Measurements from ENCODE around the gene GRIK4.

The GRIK4 gene

DNA sequence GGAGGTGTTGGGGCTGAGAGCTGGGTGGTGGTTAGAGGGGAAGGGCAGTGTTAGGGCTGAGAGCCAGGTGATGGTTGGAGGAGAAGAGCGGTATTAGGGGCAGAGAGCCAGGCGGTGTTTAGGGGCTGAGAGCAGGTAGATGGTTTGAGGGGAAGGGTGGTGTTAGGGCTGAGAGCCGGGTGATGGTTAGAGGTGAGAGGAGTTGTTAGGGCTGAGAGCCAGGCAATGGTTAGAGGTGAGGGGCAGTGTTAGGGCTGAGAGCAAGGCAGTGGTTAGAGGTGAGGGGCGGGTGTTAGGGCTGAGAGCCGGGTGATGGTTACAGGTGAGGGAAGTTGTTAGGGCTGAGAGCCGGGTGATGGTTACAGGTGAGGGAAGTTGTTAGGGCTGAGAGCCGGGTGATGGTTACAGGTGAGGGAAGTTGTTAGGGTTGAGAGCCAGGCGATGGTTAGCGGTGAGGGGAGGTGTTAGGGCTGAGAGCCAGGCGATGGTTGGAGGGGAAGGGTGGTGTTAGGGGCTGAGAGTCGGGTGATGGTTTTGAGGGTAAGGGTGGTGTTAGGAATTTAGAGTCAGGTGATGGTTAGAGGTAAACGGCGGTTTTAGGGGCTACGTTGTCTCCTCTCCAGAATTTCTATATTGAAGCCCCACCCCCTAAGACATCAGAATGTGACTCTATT lies 282.4 kb downstream of the GRIK4 start:
- DNase-seq, result no peak

DNA sequence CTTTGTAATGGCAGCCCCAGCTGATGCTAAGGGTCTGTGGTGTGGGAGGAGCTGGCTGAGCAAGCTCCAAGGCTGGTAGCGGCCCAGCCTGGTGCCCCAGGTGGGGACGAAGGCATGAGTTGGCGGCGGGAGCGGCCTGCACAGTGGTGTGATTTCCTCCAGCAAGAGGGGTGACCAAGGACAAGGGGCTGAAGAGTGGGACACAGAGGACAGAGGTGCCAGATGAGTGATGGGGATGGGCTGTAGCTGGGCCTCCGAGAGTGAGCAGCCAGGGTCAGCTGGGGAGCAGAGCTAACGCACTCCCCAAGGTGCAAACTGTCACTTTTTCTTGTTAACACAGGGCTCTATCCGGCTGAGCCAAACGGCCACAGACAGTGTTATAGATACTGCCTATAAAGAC lies 283.2 kb downstream of the GRIK4 start:
- no peak for DNase-seq

DNA sequence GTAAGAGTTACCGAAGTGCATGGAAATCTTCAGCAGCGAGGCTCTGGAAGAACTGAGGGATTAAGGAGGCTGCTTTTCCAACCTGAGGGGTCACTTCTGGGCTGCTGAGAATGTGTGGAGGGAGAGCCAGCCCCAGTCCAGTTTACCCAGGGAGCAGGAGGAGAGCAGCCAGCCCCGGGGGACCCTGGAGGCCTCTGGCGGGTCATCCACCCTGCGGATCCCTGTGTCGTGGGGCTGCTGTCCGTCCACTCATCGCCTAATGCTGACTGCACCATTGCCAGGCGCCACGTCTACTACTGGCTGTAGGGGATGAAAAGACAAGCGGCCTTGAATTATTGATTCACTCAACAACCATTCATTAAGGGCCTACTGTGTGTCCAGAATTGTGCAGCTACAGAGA lies 283.6 kb downstream of the GRIK4 start:
- DNase-seq, result no peak

DNA sequence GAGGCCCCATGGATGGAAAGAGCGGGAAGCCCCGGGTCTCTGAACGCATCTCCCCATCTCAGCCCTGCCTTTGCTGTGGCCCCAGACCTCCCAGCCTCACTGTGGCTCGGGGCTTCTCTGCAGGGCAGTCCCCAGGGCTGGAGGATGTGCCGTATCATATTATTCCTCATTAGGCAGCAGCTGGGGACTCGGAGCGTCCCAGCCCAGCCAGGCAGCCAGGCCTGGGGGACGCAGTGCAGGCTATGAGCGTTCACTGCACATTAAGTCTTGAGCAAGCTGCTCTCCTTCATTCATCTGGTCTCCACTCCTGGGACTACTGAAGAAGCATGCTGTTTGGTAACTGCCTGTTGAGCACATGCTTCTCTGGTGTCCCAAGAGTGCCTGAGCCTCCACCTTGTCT lies 285.6 kb downstream of the GRIK4 start:
- DNase-seq, result no peak

DNA sequence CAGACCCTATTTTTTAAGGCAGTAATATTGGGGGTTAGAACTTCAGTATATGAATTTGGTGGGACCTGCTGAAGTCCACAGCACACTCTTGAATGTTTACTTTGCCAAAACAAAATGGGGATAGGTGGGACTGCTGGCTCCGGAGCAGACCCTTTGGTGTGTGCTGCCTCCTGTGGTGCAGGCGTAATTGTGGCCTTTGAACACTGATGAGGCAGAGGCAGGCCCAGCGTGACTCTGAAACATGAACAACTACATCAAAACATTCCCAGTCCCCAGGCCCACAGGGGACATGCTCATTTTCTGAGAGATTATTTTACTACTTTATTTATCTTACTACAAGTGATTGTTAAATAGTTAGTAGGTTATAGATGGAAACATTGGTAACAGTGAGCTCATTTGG lies 287.3 kb downstream of the GRIK4 start:
- DNase-seq, result no peak

DNA sequence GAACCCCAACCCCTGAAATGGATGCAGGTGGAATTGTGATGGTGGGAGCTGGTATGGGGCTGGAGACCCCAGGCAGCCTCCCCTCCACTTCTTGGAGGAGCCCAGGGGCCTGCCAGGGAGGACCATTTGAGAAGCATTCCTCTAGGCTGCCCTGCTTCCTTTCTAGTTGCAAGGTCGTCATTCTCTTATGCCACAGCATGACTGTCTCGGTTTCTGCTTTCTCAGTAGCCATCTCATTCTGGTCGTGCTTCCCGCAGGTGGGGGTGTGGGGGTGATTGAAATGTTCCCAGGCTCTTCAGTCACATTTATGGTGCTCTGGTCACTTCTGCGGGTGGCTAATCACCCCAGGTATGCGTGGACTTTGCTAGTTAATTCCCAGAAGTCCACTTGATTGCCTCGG lies 288.7 kb downstream of the GRIK4 start:
- no peak for DNase-seq

DNA sequence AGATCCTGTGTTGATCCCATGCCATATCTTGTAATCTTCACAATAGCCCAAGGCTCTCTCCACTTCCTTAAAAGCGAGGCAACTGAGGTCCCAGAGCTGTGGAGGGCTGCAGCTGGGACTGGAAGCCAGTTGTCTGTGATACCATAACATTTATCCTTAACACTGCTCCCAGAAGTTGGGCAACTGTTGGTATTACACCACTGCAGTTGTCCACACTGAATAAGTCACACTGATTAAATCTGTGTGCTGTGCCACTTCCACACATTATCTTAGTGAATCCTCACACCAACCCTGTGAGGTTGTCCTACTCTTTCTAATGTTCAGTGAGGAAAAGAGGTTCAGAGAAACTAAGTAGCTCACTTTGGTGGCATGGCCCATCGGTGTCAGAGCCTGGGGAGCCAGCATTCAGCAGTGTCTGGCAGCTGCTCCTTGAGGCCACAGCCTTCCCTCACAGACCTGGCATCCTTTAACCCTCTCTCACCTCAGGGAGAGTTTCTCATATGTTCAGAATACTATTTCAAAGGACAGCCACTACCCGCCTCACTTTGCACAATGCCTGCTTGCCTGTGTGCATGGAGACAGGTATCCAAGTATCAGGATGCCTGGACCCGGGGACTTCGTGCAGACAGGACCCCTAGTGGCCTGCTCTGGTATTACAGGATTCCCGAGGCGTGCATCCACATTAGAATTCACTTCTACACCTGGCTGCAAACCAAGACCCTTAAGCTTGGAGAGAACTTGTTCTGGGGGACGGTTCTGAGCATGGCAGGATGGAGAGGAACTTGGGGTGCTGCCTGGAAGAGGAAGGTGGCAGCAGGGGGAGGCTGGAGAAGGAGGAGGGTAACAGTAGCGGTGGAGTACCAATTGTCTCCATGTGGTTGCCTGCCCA lies 290.5 kb downstream of the GRIK4 start:
- peak; percentile 63 for DNase-seq

DNA sequence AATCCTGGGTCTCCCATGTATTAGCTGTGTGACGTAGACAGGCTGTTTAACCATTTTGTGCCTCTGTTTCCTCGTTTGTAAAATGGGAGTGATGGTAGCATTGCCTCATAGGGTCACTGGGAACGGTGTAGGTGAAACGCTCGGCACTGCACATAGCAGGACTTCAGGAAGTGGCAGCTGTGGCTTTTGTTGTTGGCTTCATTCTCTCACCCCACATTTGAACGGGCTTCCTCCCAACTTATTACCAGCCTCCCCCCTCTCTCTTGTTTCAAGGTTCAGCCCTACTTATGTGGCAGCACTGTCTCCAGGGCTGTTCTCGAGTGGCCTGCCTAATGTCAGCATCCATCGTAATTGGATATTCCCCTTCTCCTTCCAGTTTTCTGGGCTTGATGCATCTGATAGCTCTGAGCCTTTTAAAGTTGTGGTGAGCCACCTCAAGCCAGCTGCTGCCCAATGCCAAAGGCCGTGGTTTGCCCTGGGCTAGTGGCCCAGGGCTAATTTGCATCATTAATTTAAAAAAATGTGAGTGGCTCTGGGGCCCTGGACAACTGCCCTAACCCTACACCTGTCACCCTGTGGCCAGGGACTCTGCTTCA lies 294.5 kb downstream of the GRIK4 start:
- DNase-seq, result no peak

DNA sequence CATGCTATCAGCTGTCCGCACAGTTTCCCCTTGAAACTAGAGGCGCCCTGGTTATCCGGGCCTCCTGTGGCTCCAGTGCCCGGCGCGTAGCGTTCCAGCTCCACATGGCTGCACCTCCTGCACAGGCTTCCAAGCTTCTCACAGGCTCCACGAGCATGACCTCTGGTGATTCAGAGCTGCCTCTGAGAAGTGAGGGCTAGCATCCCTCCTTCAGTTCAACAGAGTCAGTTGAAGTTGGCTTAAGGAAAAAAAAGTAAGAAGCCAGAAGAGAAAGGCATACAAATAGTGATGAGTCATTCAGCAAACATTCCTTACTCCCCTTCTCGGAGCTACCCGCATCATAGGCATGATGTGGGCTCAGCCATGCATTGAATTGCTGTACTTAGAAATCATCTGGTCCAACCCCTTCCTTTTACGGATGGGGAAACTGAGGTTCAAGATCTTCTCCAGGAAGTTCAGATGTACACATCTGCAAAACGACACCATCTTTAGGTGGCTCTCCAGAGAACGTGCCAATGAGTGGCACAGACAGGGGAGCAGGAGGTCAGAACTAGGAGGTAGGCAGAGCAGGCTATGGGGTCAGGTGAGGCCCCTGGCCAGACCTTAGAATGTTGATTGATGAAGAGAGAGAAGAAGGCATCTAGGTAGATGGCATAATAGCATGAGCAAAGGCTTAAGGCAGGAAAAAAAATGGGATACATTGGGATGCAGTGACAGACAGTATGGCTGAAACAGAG lies 296.0 kb downstream of the GRIK4 start:
- DNase-seq, result no peak

DNA sequence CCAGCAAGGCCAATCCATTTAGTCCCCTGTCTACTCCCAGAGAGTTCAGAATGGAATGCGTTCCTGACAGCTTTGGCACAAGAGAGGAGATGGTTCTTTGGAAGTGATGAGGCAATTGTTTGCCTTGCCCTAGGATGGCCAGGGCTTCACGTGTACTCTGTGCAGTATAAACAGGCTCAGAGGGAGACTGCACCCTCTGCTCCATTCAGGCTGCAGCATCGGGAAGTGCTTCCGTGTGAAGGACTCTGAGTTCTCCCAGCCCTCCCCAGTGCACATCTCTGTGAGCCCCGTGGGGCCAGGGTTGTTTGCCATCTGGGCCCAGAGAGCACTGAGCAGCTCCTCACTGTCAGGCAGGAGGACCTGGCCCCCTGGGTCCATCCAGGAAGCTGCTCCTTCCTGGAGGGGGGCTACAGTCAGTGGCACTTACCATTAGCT lies 297.1 kb downstream of the GRIK4 start:
- DNase-seq, result no peak

DNA sequence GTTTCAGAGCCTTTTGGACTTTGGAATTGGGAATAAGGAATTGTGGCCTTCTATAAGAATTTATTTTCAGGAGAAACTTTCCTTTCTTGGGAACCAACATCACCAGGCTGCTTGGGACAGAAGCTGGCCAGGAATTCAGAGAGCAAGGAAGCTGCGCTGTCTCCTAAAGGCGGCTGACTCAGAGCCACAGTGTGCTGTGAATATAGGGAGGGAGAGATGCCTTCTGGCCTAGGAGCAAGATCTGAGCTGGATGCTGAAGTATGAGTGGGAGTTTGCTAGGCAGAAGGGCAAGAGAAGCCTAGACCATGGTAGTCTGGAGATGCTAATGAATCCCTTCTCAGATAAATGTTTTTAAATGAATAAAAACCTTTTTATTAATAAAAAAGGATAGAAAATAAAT lies 298.7 kb downstream of the GRIK4 start:
- no peak for DNase-seq

DNA sequence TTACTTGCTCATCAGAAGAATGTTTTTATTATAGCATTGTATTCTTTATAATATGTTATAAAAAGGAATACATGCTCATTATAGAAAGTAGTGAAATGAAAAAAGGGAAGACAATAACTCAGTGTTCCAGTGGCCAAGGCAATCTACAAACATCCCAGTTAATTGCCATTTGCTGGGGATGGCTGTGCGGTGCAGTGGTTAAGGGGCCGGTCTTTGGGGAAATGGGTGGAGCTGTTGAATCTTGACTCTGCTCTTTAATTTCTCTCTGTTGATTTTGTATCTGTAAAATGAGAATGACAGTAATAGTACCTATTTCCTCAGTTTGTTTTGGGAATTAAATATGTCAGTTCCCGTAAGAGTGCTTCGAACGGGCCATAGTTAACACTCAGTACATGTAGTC lies 299.7 kb downstream of the GRIK4 start:
- no peak for DNase-seq

DNA sequence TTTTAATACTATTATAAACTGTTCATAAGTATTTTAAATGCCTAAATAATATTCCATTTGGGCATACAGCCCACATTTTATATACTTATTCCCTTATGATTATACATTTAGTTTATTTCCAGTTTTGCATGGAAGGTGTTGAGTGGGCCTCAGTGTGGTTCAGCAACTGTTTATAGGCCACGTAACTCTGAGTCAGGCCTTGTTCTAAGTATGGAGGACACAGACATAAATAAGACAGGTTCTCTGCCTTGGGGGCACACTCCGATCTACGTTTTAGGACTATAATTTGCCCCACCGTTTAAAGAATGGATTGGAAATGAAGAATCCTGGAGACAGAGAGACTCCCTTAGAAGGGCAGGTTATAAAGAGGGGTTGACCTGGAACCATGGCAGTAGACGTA lies 300.2 kb downstream of the GRIK4 start:
- no peak for DNase-seq

DNA sequence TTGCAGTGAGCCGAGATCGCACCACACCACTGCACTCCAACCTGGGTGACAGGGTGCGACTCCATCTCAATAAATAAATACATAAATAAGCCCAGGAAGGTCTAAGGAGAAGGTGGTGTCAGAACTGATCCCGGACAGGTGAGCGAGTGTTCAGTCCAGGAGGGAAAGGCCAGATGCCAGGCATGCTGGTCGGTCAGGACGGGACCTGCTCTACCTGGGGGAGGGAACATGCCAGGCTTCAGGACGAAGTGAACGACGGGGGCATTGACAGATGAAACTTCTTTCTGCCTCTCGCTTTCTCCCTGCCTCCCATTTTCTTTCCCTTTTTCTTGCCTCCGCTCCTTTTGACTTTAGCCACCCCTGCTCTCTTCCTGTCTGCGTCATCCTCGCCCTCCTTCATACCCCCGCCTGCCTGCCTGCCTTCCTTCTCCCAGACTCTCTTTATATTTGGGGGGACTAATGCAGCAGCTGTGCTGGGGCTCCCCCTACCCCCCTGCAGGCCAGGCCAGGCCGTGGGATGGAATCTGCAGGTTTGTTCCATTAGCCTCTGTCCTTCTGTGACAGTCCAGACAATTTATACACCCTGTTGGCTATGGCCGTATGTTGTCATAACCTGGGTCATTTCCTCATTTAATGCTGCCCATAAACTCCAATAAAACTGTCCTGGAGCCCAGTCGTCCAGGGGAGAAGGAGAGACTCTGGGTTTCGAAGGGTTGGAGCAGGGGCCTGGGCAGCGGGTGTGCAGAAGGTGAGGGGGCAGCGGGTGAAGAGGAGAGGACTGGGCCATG lies 303.2 kb downstream of the GRIK4 start:
- DNase-seq, result no peak

DNA sequence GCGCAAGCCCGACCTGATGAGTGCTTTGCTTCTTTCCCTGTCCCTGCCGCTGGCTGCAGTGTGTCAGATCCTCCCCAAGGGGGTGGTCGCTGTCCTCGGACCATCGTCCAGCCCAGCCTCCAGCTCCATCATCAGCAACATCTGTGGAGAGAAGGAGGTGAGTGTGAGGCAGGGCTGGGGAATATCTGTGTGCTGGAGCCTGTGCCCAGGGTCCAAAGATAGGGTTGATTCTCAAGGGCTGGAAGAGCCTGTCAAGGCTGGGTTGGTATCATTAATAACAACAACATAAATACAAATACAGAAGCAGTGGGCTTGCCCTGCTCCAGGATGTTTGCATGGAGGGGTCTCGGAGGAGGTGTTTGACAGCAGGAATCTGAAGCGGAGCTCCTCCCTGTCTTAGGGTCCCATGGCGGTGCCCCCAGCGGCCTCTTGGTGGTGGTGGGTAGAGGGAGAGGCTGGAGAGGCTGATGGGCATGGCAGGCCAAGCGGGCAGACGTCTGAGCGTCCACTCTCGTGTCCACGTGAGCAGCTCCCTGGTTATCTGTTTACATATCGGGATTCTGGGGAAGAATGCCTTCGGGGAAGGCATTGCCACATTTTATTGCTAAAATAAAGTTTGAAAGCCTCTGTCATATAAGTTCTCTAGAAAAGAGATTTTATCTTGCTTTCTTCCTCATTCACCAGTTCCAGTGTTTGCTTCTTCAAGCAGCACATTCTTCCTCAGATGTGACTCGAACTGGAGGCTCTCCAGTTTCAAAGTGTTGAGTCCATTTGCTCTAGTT lies 304.0 kb downstream of the GRIK4 start:
- DNase-seq, result no peak

DNA sequence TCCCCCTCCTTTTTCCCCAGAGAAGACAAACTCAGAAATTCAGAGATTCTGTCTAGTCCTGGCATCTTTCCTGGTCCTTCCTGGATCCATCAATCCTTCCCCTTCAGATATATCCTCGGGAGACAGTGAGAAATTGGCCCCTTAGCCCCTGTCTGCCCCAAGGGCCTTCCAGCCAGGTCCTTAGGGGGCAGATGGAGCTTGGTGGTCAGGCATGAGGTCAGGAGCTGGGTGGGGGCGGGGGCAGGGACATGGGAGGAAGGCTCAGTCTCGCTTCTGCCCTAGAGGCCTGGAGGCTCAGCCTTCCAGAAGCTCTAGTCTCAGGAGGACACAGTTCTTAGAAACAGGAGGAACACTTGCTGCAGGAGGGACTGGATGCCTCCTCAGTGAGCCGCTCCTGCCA lies 304.6 kb downstream of the GRIK4 start:
- DNase-seq, result no peak

DNA sequence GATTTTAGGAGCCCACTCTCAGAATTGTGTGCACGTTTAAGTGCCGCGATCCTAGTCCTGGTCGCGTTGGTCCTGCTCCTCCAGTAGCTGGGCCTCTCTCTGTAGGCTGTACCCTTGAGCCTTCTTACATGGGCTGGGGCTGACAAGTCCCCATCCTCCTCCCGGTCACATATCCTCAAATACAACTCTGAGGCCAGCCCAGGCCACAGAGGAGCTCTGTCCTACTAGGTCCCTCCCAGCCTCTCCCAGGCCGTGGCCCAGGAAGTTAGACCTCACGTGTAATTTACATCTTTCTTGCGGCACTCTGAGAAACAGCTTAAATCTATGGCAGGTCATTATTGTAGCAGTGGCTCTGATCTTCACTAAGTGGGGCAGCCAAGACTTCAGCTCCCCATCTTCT lies 305.2 kb downstream of the GRIK4 start:
- no peak for DNase-seq

DNA sequence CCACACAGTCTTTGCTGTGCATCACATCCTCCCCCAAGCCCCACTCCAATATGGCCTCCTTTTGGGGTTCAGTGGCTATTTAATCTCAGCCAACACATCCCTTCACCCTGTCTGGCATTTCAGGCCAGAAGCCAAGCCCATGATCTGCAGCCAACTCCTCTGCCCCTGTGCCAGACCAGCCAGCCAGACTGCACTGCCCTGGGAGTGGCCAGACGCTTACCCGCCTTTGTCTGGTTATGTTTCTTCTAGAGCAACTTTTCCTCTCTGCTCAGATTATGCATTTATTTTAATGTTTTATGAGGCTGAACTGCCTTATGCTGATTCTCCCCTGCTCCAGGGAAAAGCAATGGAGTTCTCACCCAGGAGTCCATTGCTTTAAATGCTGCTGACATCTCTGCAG lies 305.6 kb downstream of the GRIK4 start:
- no peak for DNase-seq

DNA sequence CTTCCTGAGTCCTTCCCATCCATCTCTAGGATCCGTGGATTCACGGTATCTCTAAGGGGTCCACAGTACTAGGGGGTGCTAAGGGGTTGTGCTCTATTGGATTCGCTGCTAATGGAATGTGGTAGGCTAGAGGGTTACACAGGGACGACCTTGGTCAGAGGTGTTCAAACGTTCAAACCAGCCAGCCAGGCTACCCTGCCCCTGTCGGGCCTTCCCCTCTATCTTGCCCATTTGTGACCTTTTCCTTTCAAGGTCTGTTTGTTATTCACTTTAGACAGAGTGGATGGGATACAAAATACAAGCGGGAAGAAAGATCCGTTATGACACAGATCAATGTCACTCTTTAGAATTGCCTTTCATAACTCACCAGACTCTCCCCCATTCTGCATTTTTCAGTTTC lies 306.5 kb downstream of the GRIK4 start:
- no peak for DNase-seq

DNA sequence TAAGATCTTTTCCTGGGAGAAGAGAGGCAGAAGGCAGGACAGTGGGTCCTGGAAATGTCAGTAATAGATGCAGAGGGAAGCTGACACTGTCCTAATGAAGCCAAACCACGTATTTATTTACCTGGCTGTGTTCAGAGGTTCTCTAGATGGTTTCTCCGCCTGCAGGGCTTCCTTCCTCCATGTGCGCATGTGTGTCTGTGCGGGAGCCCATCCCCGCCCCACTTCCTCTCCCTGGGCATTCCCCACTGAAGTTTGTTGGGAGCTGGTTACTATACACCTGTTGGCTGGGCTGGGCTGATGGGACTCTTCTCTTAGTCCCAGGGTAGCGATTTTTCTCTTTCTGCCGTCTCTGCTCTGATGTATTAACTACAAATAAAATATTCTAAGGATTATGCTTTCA lies 307.5 kb downstream of the GRIK4 start:
- no peak for DNase-seq

DNA sequence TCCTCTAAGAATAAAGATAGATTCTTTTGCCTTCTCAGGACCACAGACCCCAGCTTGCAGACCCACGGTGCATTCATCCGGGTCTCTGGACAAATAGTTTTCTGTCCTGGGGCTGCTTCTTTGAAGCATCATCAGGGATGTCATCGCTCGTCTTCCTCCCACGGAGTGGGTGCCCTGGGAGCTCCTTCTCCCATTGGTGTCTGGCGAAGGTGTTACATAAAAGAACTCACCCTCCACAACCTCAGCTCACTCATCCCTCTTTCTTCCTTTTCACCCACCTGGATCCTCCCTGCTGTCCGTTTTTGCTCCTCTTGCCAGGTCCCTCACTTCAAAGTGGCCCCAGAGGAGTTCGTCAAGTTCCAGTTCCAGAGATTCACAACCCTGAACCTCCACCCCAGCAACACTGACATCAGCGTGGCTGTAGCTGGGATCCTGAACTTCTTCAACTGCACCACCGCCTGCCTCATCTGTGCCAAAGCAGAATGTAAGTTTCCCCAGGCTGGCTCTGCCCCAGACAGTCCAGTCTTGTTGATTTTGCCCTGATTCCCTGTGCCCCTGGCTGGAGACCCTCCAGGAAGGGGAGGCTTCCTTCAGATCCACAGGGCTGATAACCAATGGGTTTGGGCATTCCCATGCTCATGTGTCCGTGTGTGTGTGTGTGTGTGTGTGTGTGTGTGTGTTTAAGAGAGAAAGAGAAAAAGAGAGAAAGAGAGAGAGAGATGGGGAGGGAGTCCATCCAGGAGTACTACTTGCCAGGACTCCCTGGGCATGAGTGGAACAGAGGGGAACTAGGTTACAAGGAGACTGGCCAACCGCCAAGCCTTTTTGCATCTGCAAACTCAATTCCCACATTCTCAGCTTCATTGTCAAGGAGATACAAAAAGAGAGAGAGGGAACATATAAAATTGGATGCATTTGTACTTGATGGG lies 308.2 kb downstream of the GRIK4 start:
- DNase-seq, result no peak
